Peyer's patch (tissue), 4 donors: ENCODE data around the gene ZNF213. TPM values are rescaled to one million over a fixed set of nuclear protein-coding genes. Genes with fewer than 3 reads are reported as not detected.
A peak's percentile ranks its signal among the peaks of the same experiment; 100 is the strongest.

Experiments
- DNase-seq, 3 donors: peaks; one replicate each; pipeline ENCODE4 v3.0.0-alpha.2; 2017 to 2019
- H3K27ac ChIP-seq, 4 donors: fragments of 200-600 bp; sonication (generic); one replicate each; pipeline ENCODE4 v1.5.1; 2016 to 2019
- H3K27me3 ChIP-seq, 2 donors: fragments of 200-600 bp; sonication (generic); one replicate each; pipeline ENCODE4 v1.5.1; 2019
- H3K36me3 ChIP-seq, 3 donors: fragments of 200-600 bp; sonication (generic); one replicate each; pipeline ENCODE4 v1.5.1; 2016 to 2019
- H3K4me1 ChIP-seq, 4 donors: fragments of 200-600 bp; sonication (generic); one replicate each; pipeline ENCODE4 v1.5.1; 2016 to 2019
- H3K4me3 ChIP-seq, 4 donors: fragments of 200-600 bp; sonication (generic); 1 replicate in 3 of 4; 2 replicates in 1 of 4; pipeline ENCODE4 v1.5.1; 2016 to 2019; ENCODE audit warnings: mild to moderate bottlenecking in 1 of 4
- H3K9me3 ChIP-seq, 4 donors: fragments of 200-600 bp; sonication (generic); one replicate each; pipeline ENCODE4 v1.5.1; 2016 to 2019; ENCODE audit warnings: mild to moderate bottlenecking in 1 of 4
- CTCF ChIP-seq, 6 experiments: fragments of 450-650 bp in 4 of 6; fragments of 200-600 bp in 2 of 6; sonication (generic) in 1 of 6; IDR thresholded peaks; one replicate each; pipeline ENCODE4 v1.5.1; 2017 to 2019; ENCODE audit warnings: antibody characterized with exemption in 6 of 6, mild to moderate bottlenecking in 3 of 6, moderate library complexity in 1 of 6
- POLR2A ChIP-seq, 2 donors: fragments of 450-650 bp; IDR thresholded peaks; one replicate each; pipeline ENCODE4 v1.5.1; 2017; ENCODE audit warnings: antibody characterized with exemption in 2 of 2, mild to moderate bottlenecking in 2 of 2, moderate library complexity in 2 of 2
- total RNA-seq, 4 donors: library from RNA; depleted of rRNA; stranded (reverse); fragments of >200 nt; gene quantifications; one replicate each; pipeline ENCODE4 v1.1.0, GENCODE V29; 2016

The ZNF213 gene
- total RNA-seq, result 10 to 100 TPM; 14.9 to 40.6 (median 18.4) TPM

- DNase-seq, result peak; percentile 93 to 98 (median 94)
- Histone ChIP-seq H3K4me3 (peak within 1 kb of the TSS; percentile 63 to 88 (median 72)), H3K27ac (peak within 1 kb of the TSS; percentile 89 to 97 (median 93)), H3K36me3 (peaks cover 0 to 23% (median 0%) of the 10 kb centered on the region in 3 donors), H3K9me3 (no peaks in the 10 kb centered on the region), H3K27me3 (no peaks in the 10 kb centered on the region), H3K4me1 (peaks cover 0 to 29% (median 2%) of the 10 kb centered on the region in 4 donors)
- TF ChIP-seq CTCF (IDR thresholded peaks at IDR 0.05) (no peak), POLR2A (IDR thresholded peaks at IDR 0.05) (peak; percentile 72 to 89)
These were observed at the start of gene ZNF213 for GRCh38 chr16:3134338-3135125. ZNF213 (plus strand) TSS chr16:3135029; CDS start chr16:3137281, 2,252 bp downstream.

- no peaks in the 10 kb centered on the region for H3K9me3 ChIP-seq
- H3K36me3 ChIP-seq, result no peaks in the 10 kb centered on the region
- H3K4me1 ChIP-seq, result peaks cover 0 to 16% (median 2%) of the 10 kb centered on the region in 4 donors
- H3K4me3 ChIP-seq, result peak overlapping the region in 2 of 4 donors; percentile 33 to 44
- H3K27me3 ChIP-seq, result no peaks in the 10 kb centered on the region
- TF ChIP-seq CTCF (IDR thresholded peaks at IDR 0.05) (no peak), POLR2A (IDR thresholded peaks at IDR 0.05) (no peak)
- H3K27ac ChIP-seq, result peak overlapping the region in 2 of 4 donors; percentile 57 to 60
- DNase-seq, result no peak
These were observed 48.8 kb upstream of the ZNF213 start for GRCh38 chr16:3085868-3086595.

GRCh38 chr16:3086596-3087242 is 48.1 kb upstream of the ZNF213 start:
- H3K27me3 ChIP-seq, result no peaks in the 10 kb centered on the region
- no peaks in the 10 kb centered on the region for H3K36me3 ChIP-seq
- peak overlapping the region in 2 of 4 donors; percentile 33 to 44 for H3K4me3 ChIP-seq
- peak overlapping the region in 2 of 4 donors; percentile 57 to 60 for H3K27ac ChIP-seq
- peak in 1 of 3 donors; percentile 67 for DNase-seq
- peaks cover 0 to 16% (median 2%) of the 10 kb centered on the region in 4 donors for H3K4me1 ChIP-seq
- no peaks in the 10 kb centered on the region for H3K9me3 ChIP-seq
- TF ChIP-seq CTCF (IDR thresholded peaks at IDR 0.05) (no peak), POLR2A (IDR thresholded peaks at IDR 0.05) (peak in 1 of 2 donors; percentile 14)

GRCh38 chr16:3087243-3088235 is 47.3 kb upstream of the ZNF213 start:
- no peak for TF ChIP-seq POLR2A (IDR thresholded peaks at IDR 0.05)
- TF ChIP-seq CTCF (IDR thresholded peaks at IDR 0.05), result peak in 3 of 6 experiments; percentile 16 to 30 (median 25)
- no peak for DNase-seq
- peak overlapping the region in 2 of 4 donors; percentile 57 to 60 for H3K27ac ChIP-seq

More at GRCh38 chr16:3087243-3088235, 47.3 kb upstream of the ZNF213 start:
- H3K4me1 ChIP-seq, result peaks cover 0 to 16% (median 2%) of the 10 kb centered on the region in 4 donors
- H3K27me3 ChIP-seq, result no peaks in the 10 kb centered on the region
- no peaks in the 10 kb centered on the region for H3K9me3 ChIP-seq
- H3K4me3 ChIP-seq, result peak overlapping the region in 2 of 4 donors; percentile 33 to 44
- no peaks in the 10 kb centered on the region for H3K36me3 ChIP-seq
